ENCODE results near the gene CTNNA1.

CTNNA1 gene

GRCh38 chr5:138844125-138844461 lies 90.9 kb downstream of the CTNNA1 start:
- H3K27ac ChIP-seq (ENCODE audit: low read length) = no peak overlapping the region
- no peak overlapping the region for H3K4me3 ChIP-seq (ENCODE audit: low read length)
- no peaks in the 10 kb centered on the region for H3K36me3 ChIP-seq (ENCODE audit: control insufficient read depth, insufficient read depth, low read length)
- H3K4me1 ChIP-seq (ENCODE audit: control insufficient read depth, insufficient read depth, low read length) = no peaks in the 10 kb centered on the region; the same call in 1 of the 2 replicates
- H3K9me3 ChIP-seq (ENCODE audit: control insufficient read depth, insufficient read depth, low read length) = no peaks in the 10 kb centered on the region
- no peaks in the 10 kb centered on the region for H3K27me3 ChIP-seq (ENCODE audit: control insufficient read depth, insufficient read depth, low read length)
- WGBS (ENCODE audit: insufficient coverage, insufficient read length) = no CpG with 5 or more reads among the region's 4 CpGs
- DNase-seq (ENCODE audit: low read depth, low spot score) = no peak

GRCh38 chr5:138844812-138845513 lies 91.7 kb downstream of the CTNNA1 start:
- Histone ChIP-seq H3K27me3 (ENCODE audit: control insufficient read depth, insufficient read depth, low read length) (no peaks in the 10 kb centered on the region), H3K4me1 (ENCODE audit: control insufficient read depth, insufficient read depth, low read length) (no peaks in the 10 kb centered on the region; the same call in 1 of the 2 replicates), H3K36me3 (ENCODE audit: control insufficient read depth, insufficient read depth, low read length) (no peaks in the 10 kb centered on the region), H3K4me3 (ENCODE audit: low read length) (no peak overlapping the region), H3K9me3 (ENCODE audit: control insufficient read depth, insufficient read depth, low read length) (no peaks in the 10 kb centered on the region), H3K27ac (ENCODE audit: low read length) (no peak overlapping the region)
- DNase-seq (ENCODE audit: low read depth, low spot score) = no peak
- WGBS (ENCODE audit: insufficient coverage, insufficient read length) = no CpG with 5 or more reads among the region's 6 CpGs

- Histone ChIP-seq H3K36me3 (ENCODE audit: control insufficient read depth, insufficient read depth, low read length) (no peaks in the 10 kb centered on the region), H3K27me3 (ENCODE audit: control insufficient read depth, insufficient read depth, low read length) (no peaks in the 10 kb centered on the region), H3K27ac (ENCODE audit: low read length) (no peak overlapping the region), H3K9me3 (ENCODE audit: control insufficient read depth, insufficient read depth, low read length) (no peaks in the 10 kb centered on the region), H3K4me1 (ENCODE audit: control insufficient read depth, insufficient read depth, low read length) (no peaks in the 10 kb centered on the region; the same call in 1 of the 2 replicates), H3K4me3 (ENCODE audit: low read length) (no peak overlapping the region)
- no CpG with 5 or more reads among the region's 3 CpGs for WGBS (ENCODE audit: insufficient coverage, insufficient read length)
- no peak for DNase-seq (ENCODE audit: low read depth, low spot score)
These were observed 96.2 kb downstream of the CTNNA1 start for GRCh38 chr5:138849439-138849838.

- Histone ChIP-seq H3K9me3 (ENCODE audit: control insufficient read depth, insufficient read depth, low read length) (no peaks in the 10 kb centered on the region), H3K27me3 (ENCODE audit: control insufficient read depth, insufficient read depth, low read length) (no peaks in the 10 kb centered on the region), H3K4me1 (ENCODE audit: control insufficient read depth, insufficient read depth, low read length) (no peaks in the 10 kb centered on the region; the same call in 1 of the 2 replicates), H3K4me3 (ENCODE audit: low read length) (no peak overlapping the region), H3K36me3 (ENCODE audit: control insufficient read depth, insufficient read depth, low read length) (no peaks in the 10 kb centered on the region), H3K27ac (ENCODE audit: low read length) (no peak overlapping the region)
- no CpG with 5 or more reads among the region's 1 CpG for WGBS (ENCODE audit: insufficient coverage, insufficient read length)
- no peak for DNase-seq (ENCODE audit: low read depth, low spot score)
These were observed 96.7 kb downstream of the CTNNA1 start for GRCh38 chr5:138849882-138850281.

GRCh38 chr5:138850865-138851435 lies 97.7 kb downstream of the CTNNA1 start:
- Histone ChIP-seq H3K9me3 (ENCODE audit: control insufficient read depth, insufficient read depth, low read length) (no peaks in the 10 kb centered on the region), H3K4me3 (ENCODE audit: low read length) (no peak overlapping the region), H3K27ac (ENCODE audit: low read length) (no peak overlapping the region), H3K27me3 (ENCODE audit: control insufficient read depth, insufficient read depth, low read length) (no peaks in the 10 kb centered on the region), H3K36me3 (ENCODE audit: control insufficient read depth, insufficient read depth, low read length) (no peaks in the 10 kb centered on the region), H3K4me1 (ENCODE audit: control insufficient read depth, insufficient read depth, low read length) (no peaks in the 10 kb centered on the region)
- no CpG with 5 or more reads among the region's 2 CpGs for WGBS (ENCODE audit: insufficient coverage, insufficient read length)
- no peak for DNase-seq (ENCODE audit: low read depth, low spot score)

GRCh38 chr5:138853132-138853531 lies 99.9 kb downstream of the CTNNA1 start:
- Histone ChIP-seq H3K4me1 (ENCODE audit: control insufficient read depth, insufficient read depth, low read length) (no peaks in the 10 kb centered on the region), H3K36me3 (ENCODE audit: control insufficient read depth, insufficient read depth, low read length) (no peaks in the 10 kb centered on the region), H3K27me3 (ENCODE audit: control insufficient read depth, insufficient read depth, low read length) (no peaks in the 10 kb centered on the region), H3K27ac (ENCODE audit: low read length) (no peak overlapping the region), H3K9me3 (ENCODE audit: control insufficient read depth, insufficient read depth, low read length) (no peaks in the 10 kb centered on the region), H3K4me3 (ENCODE audit: low read length) (no peak overlapping the region)
- WGBS (ENCODE audit: insufficient coverage, insufficient read length) = no CpG with 5 or more reads among the region's 9 CpGs
- no peak for DNase-seq (ENCODE audit: low read depth, low spot score)

- WGBS (ENCODE audit: insufficient coverage, insufficient read length) = no CpG with 5 or more reads among the region's 1 CpG
- Histone ChIP-seq H3K27ac (ENCODE audit: low read length) (no peak overlapping the region), H3K4me3 (ENCODE audit: low read length) (no peak overlapping the region), H3K9me3 (ENCODE audit: control insufficient read depth, insufficient read depth, low read length) (no peaks in the 10 kb centered on the region), H3K27me3 (ENCODE audit: control insufficient read depth, insufficient read depth, low read length) (no peaks in the 10 kb centered on the region), H3K36me3 (ENCODE audit: control insufficient read depth, insufficient read depth, low read length) (no peaks in the 10 kb centered on the region), H3K4me1 (ENCODE audit: control insufficient read depth, insufficient read depth, low read length) (peaks cover 4% of the 10 kb centered on the region; the same call in 1 of the 2 replicates)
- DNase-seq (ENCODE audit: low read depth, low spot score) = no peak
These were observed 113.8 kb downstream of the CTNNA1 start for GRCh38 chr5:138867011-138867410.

- no peaks in the 10 kb centered on the region for H3K27me3 ChIP-seq (ENCODE audit: control insufficient read depth, insufficient read depth, low read length)
- H3K9me3 ChIP-seq (ENCODE audit: control insufficient read depth, insufficient read depth, low read length) = no peaks in the 10 kb centered on the region
These were observed 115.8 kb downstream of the CTNNA1 start for GRCh38 chr5:138869038-138869437.

GRCh38 chr5:138869763-138870500 lies 116.7 kb downstream of the CTNNA1 start:
- DNase-seq (ENCODE audit: low read depth, low spot score) = no peak
- no peak overlapping the region for H3K4me3 ChIP-seq (ENCODE audit: low read length)
- peaks cover 6% of the 10 kb centered on the region; the same call in 1 of the 2 replicates for H3K4me1 ChIP-seq (ENCODE audit: control insufficient read depth, insufficient read depth, low read length)
- H3K36me3 ChIP-seq (ENCODE audit: control insufficient read depth, insufficient read depth, low read length) = no peaks in the 10 kb centered on the region
- H3K9me3 ChIP-seq (ENCODE audit: control insufficient read depth, insufficient read depth, low read length) = no peaks in the 10 kb centered on the region
- no peaks in the 10 kb centered on the region for H3K27me3 ChIP-seq (ENCODE audit: control insufficient read depth, insufficient read depth, low read length)
- no peak overlapping the region for H3K27ac ChIP-seq (ENCODE audit: low read length)
- WGBS (ENCODE audit: insufficient coverage, insufficient read length) = no CpG with 5 or more reads among the region's 5 CpGs

More at GRCh38 chr5:138869038-138869437, 115.8 kb downstream of the CTNNA1 start:
- H3K36me3 ChIP-seq (ENCODE audit: control insufficient read depth, insufficient read depth, low read length) = no peaks in the 10 kb centered on the region
- no CpG with 5 or more reads among the region's 1 CpG for WGBS (ENCODE audit: insufficient coverage, insufficient read length)
- H3K4me1 ChIP-seq (ENCODE audit: control insufficient read depth, insufficient read depth, low read length) = peaks cover 4% of the 10 kb centered on the region; the same call in 1 of the 2 replicates
- H3K4me3 ChIP-seq (ENCODE audit: low read length) = no peak overlapping the region
- DNase-seq (ENCODE audit: low read depth, low spot score) = no peak
- no peak overlapping the region for H3K27ac ChIP-seq (ENCODE audit: low read length)

GRCh38 chr5:138870611-138871010 lies 117.4 kb downstream of the CTNNA1 start:
- no peaks in the 10 kb centered on the region for H3K27me3 ChIP-seq (ENCODE audit: control insufficient read depth, insufficient read depth, low read length)
- peaks cover 8% of the 10 kb centered on the region; the same call in 1 of the 2 replicates for H3K4me1 ChIP-seq (ENCODE audit: control insufficient read depth, insufficient read depth, low read length)
- H3K4me3 ChIP-seq (ENCODE audit: low read length) = no peak overlapping the region
- no peaks in the 10 kb centered on the region for H3K9me3 ChIP-seq (ENCODE audit: control insufficient read depth, insufficient read depth, low read length)
- WGBS (ENCODE audit: insufficient coverage, insufficient read length) = no CpG with 5 or more reads among the region's 3 CpGs
- no peak for DNase-seq (ENCODE audit: low read depth, low spot score)
- H3K36me3 ChIP-seq (ENCODE audit: control insufficient read depth, insufficient read depth, low read length) = no peaks in the 10 kb centered on the region
- H3K27ac ChIP-seq (ENCODE audit: low read length) = no peak overlapping the region

Data from iPS DF 6.9 (cell line).